Duodenal mucosa (tissue), 2 donors: ENCODE measurements around the gene KDM7A.

Experiments used
- H3K27ac ChIP-seq: one replicate; pipeline ENCODE4 v1.7.0; 2013; ENCODE audit warnings: low read depth, low read length
- H3K27me3 ChIP-seq, 2 donors: one replicate each; pipeline ENCODE4 v1.7.0; 2013; ENCODE audit warnings: low read length in 2 of 2, control low read depth in 1 of 2; ENCODE audit not compliant: insufficient read depth in 2 of 2, control insufficient read depth in 1 of 2
- H3K36me3 ChIP-seq, 2 donors: one replicate each; pipeline ENCODE4 v1.7.0; 2013; ENCODE audit warnings: low read length in 2 of 2, control low read depth in 1 of 2; ENCODE audit not compliant: insufficient read depth in 2 of 2, control insufficient read depth in 1 of 2
- H3K4me1 ChIP-seq, 2 donors: one replicate each; pipeline ENCODE4 v1.7.0; 2013; ENCODE audit warnings: low read length in 2 of 2, control low read depth in 1 of 2; ENCODE audit not compliant: insufficient read depth in 2 of 2, control insufficient read depth in 1 of 2
- H3K4me3 ChIP-seq, 2 donors: one replicate each; pipeline ENCODE4 v1.7.0; 2013; ENCODE audit warnings: low read length in 2 of 2, low read depth in 1 of 2
- H3K9ac ChIP-seq, 2 donors: one replicate each; pipeline ENCODE4 v1.7.0; 2013; ENCODE audit warnings: low read length in 2 of 2, low read depth in 1 of 2
- H3K9me3 ChIP-seq, 2 donors: one replicate each; pipeline ENCODE4 v1.7.0; 2013; ENCODE audit warnings: low read length in 2 of 2, control low read depth in 1 of 2; ENCODE audit not compliant: control insufficient read depth in 1 of 2

The KDM7A gene

GRCh38 chr7:140160308-140160707 lies 16.5 kb downstream of the KDM7A start:
- Histone ChIP-seq H3K9me3 (no peaks in the 10 kb centered on the region), H3K4me3 (no peak overlapping the region), H3K27me3 (no peaks in the 10 kb centered on the region), H3K36me3 (peaks cover 6 to 9% of the 10 kb centered on the region in 2 donors), H3K27ac (no peak overlapping the region), H3K9ac (no peak overlapping the region), H3K4me1 (peaks cover 14 to 33% of the 10 kb centered on the region in 2 donors)

- Histone ChIP-seq H3K27me3 (no peaks in the 10 kb centered on the region), H3K9me3 (no peaks in the 10 kb centered on the region), H3K9ac (no peak overlapping the region), H3K4me1 (peaks cover 16 to 32% of the 10 kb centered on the region in 2 donors), H3K27ac (no peak overlapping the region), H3K36me3 (peaks cover 6 to 9% of the 10 kb centered on the region in 2 donors), H3K4me3 (no peak overlapping the region)
Measured at GRCh38 chr7:140159497-140159896, 17.3 kb downstream of the KDM7A start.

GRCh38 chr7:140156460-140157080 lies 20.2 kb downstream of the KDM7A start:
- Histone ChIP-seq H3K4me3 (no peak overlapping the region), H3K9me3 (no peaks in the 10 kb centered on the region), H3K4me1 (peaks cover 24 to 46% of the 10 kb centered on the region in 2 donors)

GRCh38 chr7:140155428-140155827 lies 21.4 kb downstream of the KDM7A start:
- H3K9ac ChIP-seq, result no peak overlapping the region
- H3K36me3 ChIP-seq, result peaks cover 6 to 9% of the 10 kb centered on the region in 2 donors
- no peaks in the 10 kb centered on the region for H3K9me3 ChIP-seq
- H3K4me3 ChIP-seq, result no peak overlapping the region
- H3K27ac ChIP-seq, result no peak overlapping the region
- peaks cover 18 to 38% of the 10 kb centered on the region in 2 donors for H3K4me1 ChIP-seq
- H3K27me3 ChIP-seq, result no peaks in the 10 kb centered on the region

More at GRCh38 chr7:140156460-140157080, 20.2 kb downstream of the KDM7A start:
- H3K27me3 ChIP-seq, result no peaks in the 10 kb centered on the region
- H3K36me3 ChIP-seq, result peaks cover 6 to 9% of the 10 kb centered on the region in 2 donors
- no peak overlapping the region for H3K27ac ChIP-seq
- H3K9ac ChIP-seq, result no peak overlapping the region

GRCh38 chr7:140153666-140154161 lies 23.1 kb downstream of the KDM7A start:
- Histone ChIP-seq H3K27me3 (no peaks in the 10 kb centered on the region), H3K4me3 (no peak overlapping the region), H3K4me1 (peaks cover 18 to 34% of the 10 kb centered on the region in 2 donors), H3K36me3 (peaks cover 3 to 5% of the 10 kb centered on the region in 2 donors), H3K9ac (no peak overlapping the region), H3K9me3 (no peaks in the 10 kb centered on the region), H3K27ac (no peak overlapping the region)

GRCh38 chr7:140146574-140146973 lies 30.2 kb downstream of the KDM7A start:
- Histone ChIP-seq H3K9ac (no peak overlapping the region), H3K4me1 (peaks cover 6 to 17% of the 10 kb centered on the region in 2 donors), H3K27ac (no peak overlapping the region), H3K4me3 (no peak overlapping the region), H3K9me3 (no peaks in the 10 kb centered on the region), H3K36me3 (peaks cover 0 to 4% of the 10 kb centered on the region in 2 donors), H3K27me3 (no peaks in the 10 kb centered on the region)

GRCh38 chr7:140145709-140146108 lies 31.1 kb downstream of the KDM7A start:
- no peak overlapping the region for H3K4me3 ChIP-seq
- H3K9me3 ChIP-seq, result no peaks in the 10 kb centered on the region
- H3K27ac ChIP-seq, result no peak overlapping the region
- peaks cover 6 to 17% of the 10 kb centered on the region in 2 donors for H3K4me1 ChIP-seq
- no peak overlapping the region for H3K9ac ChIP-seq
- H3K27me3 ChIP-seq, result no peaks in the 10 kb centered on the region
- peaks cover 0 to 4% of the 10 kb centered on the region in 2 donors for H3K36me3 ChIP-seq

GRCh38 chr7:140144821-140145220 lies 32.0 kb downstream of the KDM7A start:
- Histone ChIP-seq H3K9me3 (no peaks in the 10 kb centered on the region), H3K27me3 (no peaks in the 10 kb centered on the region), H3K9ac (no peak overlapping the region), H3K4me1 (peaks cover 6 to 17% of the 10 kb centered on the region in 2 donors), H3K36me3 (peaks cover 0 to 4% of the 10 kb centered on the region in 2 donors), H3K4me3 (no peak overlapping the region), H3K27ac (no peak overlapping the region)

GRCh38 chr7:140143997-140144396 lies 32.8 kb downstream of the KDM7A start:
- Histone ChIP-seq H3K27me3 (no peaks in the 10 kb centered on the region), H3K9ac (no peak overlapping the region), H3K4me1 (peaks cover 6 to 17% of the 10 kb centered on the region in 2 donors), H3K36me3 (peaks cover 0 to 4% of the 10 kb centered on the region in 2 donors), H3K4me3 (no peak overlapping the region), H3K27ac (no peak overlapping the region), H3K9me3 (no peaks in the 10 kb centered on the region)

- no peaks in the 10 kb centered on the region for H3K27me3 ChIP-seq
- peaks cover 0 to 6% of the 10 kb centered on the region in 2 donors for H3K36me3 ChIP-seq
- H3K4me1 ChIP-seq, result peaks cover 6 to 11% of the 10 kb centered on the region in 2 donors
- H3K9me3 ChIP-seq, result no peaks in the 10 kb centered on the region
- H3K4me3 ChIP-seq, result no peak overlapping the region
- H3K9ac ChIP-seq, result no peak overlapping the region
- no peak overlapping the region for H3K27ac ChIP-seq
Measured at GRCh38 chr7:140142031-140142430, 34.8 kb downstream of the KDM7A start.
